ENCODE results near the gene NELL2.
"Not testable (repeated sequence)": the region's sequence is repeated elsewhere in the genome, so short reads cannot be mapped to it uniquely, and the experiment has no call there.

The NELL2 gene

GRCh38 chr12:44875954-44876543, at the start of gene NELL2:
Gene NELL2, minus strand, starts transcription at chr12:44876315. Its CDS starts 446 bp downstream, at chr12:44875869.
- DNase-seq, result peak; percentile 35

- no peak for DNase-seq
Observed at GRCh38 chr12:44921736-44922135, 45.6 kb upstream of the NELL2 start.

GRCh38 chr12:44917141-44917540, 41.0 kb upstream of the NELL2 start:
- no peak for DNase-seq

- DNase-seq, result no peak
Observed at GRCh38 chr12:44915958-44916357, 39.8 kb upstream of the NELL2 start.

- DNase-seq, result no peak
Observed at GRCh38 chr12:44904321-44904720, 28.2 kb upstream of the NELL2 start.

- DNase-seq, result not testable (repeated sequence)
Observed at GRCh38 chr12:44898108-44898507, 22.0 kb upstream of the NELL2 start.

- no peak for DNase-seq
Observed at GRCh38 chr12:44889926-44890325, 13.8 kb upstream of the NELL2 start.

- no peak for DNase-seq
Observed at GRCh38 chr12:44889162-44889561, 13.0 kb upstream of the NELL2 start.

- no peak for DNase-seq
Observed at GRCh38 chr12:44885902-44886301, 9.8 kb upstream of the NELL2 start.

- no peak for DNase-seq
Observed at GRCh38 chr12:44881197-44881596, 5.1 kb upstream of the NELL2 start.

- DNase-seq, result peak; percentile 18
Observed at GRCh38 chr12:44876544-44877410, 662 bp upstream of the NELL2 start.

GRCh38 chr12:44875417-44875953, 630 bp downstream of the NELL2 start:
- no peak for DNase-seq

- no peak for DNase-seq
Observed at GRCh38 chr12:44874981-44875416, 1.1 kb downstream of the NELL2 start.

GRCh38 chr12:44873898-44874297, 2.2 kb downstream of the NELL2 start:
- DNase-seq, result no peak

- DNase-seq, result no peak
Observed at GRCh38 chr12:44869503-44869902, 6.6 kb downstream of the NELL2 start.

GRCh38 chr12:44863867-44864266, 12.2 kb downstream of the NELL2 start:
- no peak for DNase-seq

GRCh38 chr12:44859998-44860689, 16.0 kb downstream of the NELL2 start:
- DNase-seq, result no peak

- no peak for DNase-seq
Observed at GRCh38 chr12:44858226-44858855, 17.8 kb downstream of the NELL2 start.

GRCh38 chr12:44852483-44852882, 23.6 kb downstream of the NELL2 start:
- no peak for DNase-seq

- no peak for DNase-seq
Observed at GRCh38 chr12:44851586-44851985, 24.5 kb downstream of the NELL2 start.

GRCh38 chr12:44848703-44849085, 27.4 kb downstream of the NELL2 start:
- DNase-seq, result no peak

- peak; percentile 71 for DNase-seq
Observed at GRCh38 chr12:44847888-44848702, 28.0 kb downstream of the NELL2 start.
